Measurements from ENCODE around the gene LHX4.

LHX4 gene

GRCh38 chr1:180228648-180229482 lies 1.2 kb upstream of the LHX4 start:
- DNase-seq = peak; percentile 52

- DNase-seq = no peak
These were observed 339 bp downstream of the LHX4 start for GRCh38 chr1:180230416-180230790.

GRCh38 chr1:180230791-180231505 lies 884 bp downstream of the LHX4 start:
- DNase-seq = peak; percentile 40

- DNase-seq = peak; percentile 68
These were observed 1.4 kb downstream of the LHX4 start for GRCh38 chr1:180231506-180231921.

- DNase-seq = peak; percentile 24
These were observed 1.9 kb downstream of the LHX4 start for GRCh38 chr1:180231936-180232335.

GRCh38 chr1:180232521-180233043 lies 2.5 kb downstream of the LHX4 start:
- no peak for DNase-seq

GRCh38 chr1:180233191-180234011 lies 3.3 kb downstream of the LHX4 start:
- DNase-seq = no peak

GRCh38 chr1:180234369-180235076 lies 4.5 kb downstream of the LHX4 start:
- DNase-seq = no peak

- DNase-seq = peak; percentile 25
These were observed 5.0 kb downstream of the LHX4 start for GRCh38 chr1:180235077-180235501.

GRCh38 chr1:180235502-180236239 lies 5.6 kb downstream of the LHX4 start:
- DNase-seq = no peak

- no peak for DNase-seq
These were observed 6.8 kb downstream of the LHX4 start for GRCh38 chr1:180236698-180237509.

GRCh38 chr1:180237869-180238476 lies 7.9 kb downstream of the LHX4 start:
- no peak for DNase-seq

GRCh38 chr1:180238675-180239074 lies 8.6 kb downstream of the LHX4 start:
- no peak for DNase-seq

- DNase-seq = no peak
These were observed 9.4 kb downstream of the LHX4 start for GRCh38 chr1:180239145-180240096.

- peak; percentile 44 for DNase-seq
These were observed 11.9 kb downstream of the LHX4 start for GRCh38 chr1:180241716-180242544.

- DNase-seq = no peak
These were observed 13.6 kb downstream of the LHX4 start for GRCh38 chr1:180243517-180244221.

- DNase-seq = no peak
These were observed 14.8 kb downstream of the LHX4 start for GRCh38 chr1:180244840-180245239.

All from hematopoietic multipotent progenitor cell treated with erythropoietin and hydrocortisone succinate and interleukin-3 and kit ligand, for 4 days (in vitro differentiated cells).